Neural progenitor cell (in vitro differentiated cells): ENCODE results near the gene PRKCD.

Source experiments
- CTCF ChIP-seq: fragments of 200-600 bp; sonication (generic); IDR thresholded peaks from 2 replicates; pipeline ENCODE4 v1.5.1; 2017; ENCODE audit warnings: antibody characterized with exemption, mild to moderate bottlenecking
- EZH2 ChIP-seq: fragments of 200-600 bp; sonication (generic); IDR thresholded peaks from 2 replicates; pipeline ENCODE4 v1.6.1; 2017; ENCODE audit warnings: antibody characterized with exemption, mild to moderate bottlenecking, moderate library complexity

- TF ChIP-seq CTCF (no peak), EZH2 (no peak)
Measured at GRCh38 chr3:53139906-53140846, 20.8 kb upstream of the PRKCD start.
